GM21526 (cell line): ENCODE data around the gene FGF23.

ENCODE experiments used
- ATAC-seq: cut with Tn5 transposase; IDR thresholded peaks from one replicate; pipeline ENCODE4 v1.9.1; 2021; ENCODE audit warnings: moderate library complexity; ENCODE audit not compliant: unreplicated experiment, low FRiP score

FGF23 gene

GRCh38 chr12:4320853-4321701 lies 58.4 kb downstream of the FGF23 start, which contains the start of gene TIGAR:
TIGAR (plus strand) TSS chr12:4321213; CDS start chr12:4321272, 59 bp downstream.
- ATAC-seq: peak; percentile 91

- peak; percentile 27 for ATAC-seq
These were observed 59.0 kb downstream of the FGF23 start for GRCh38 chr12:4320497-4320852.
